ENCODE results near the gene GTPBP8.

GTPBP8 gene

GRCh38 chr3:112990672-112991602 is at the start of gene GTPBP8:
Gene GTPBP8 (plus strand): TSS chr3:112990984. CDS start chr3:112991000, 16 bp downstream.
- DNase-seq: peak; percentile 59 to 92 (median 86)

DNA sequence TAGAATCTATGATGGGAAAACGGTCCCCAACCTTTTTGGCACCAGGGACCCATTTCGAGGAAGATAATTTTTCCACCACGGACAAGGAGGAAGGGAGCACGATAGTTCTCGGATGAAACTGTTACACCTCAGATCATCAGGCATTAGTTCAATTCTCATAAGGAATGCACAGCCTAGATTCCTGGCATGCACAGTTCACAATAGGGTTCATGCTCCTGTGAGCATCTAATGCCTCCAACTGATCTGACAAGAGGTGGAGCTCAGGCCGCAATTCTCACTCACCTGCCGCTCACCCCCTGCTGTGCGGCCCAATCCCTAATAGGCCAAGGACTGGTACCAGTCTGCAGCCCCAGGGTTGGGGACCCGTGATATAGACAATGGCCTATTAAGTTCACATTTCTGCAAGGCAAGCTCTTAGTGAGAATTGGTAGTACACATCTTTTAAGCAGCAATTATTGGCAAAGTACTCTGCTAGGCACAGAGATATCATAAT is 42.4 kb upstream of the GTPBP8 start:
- DNase-seq: no peak

DNA sequence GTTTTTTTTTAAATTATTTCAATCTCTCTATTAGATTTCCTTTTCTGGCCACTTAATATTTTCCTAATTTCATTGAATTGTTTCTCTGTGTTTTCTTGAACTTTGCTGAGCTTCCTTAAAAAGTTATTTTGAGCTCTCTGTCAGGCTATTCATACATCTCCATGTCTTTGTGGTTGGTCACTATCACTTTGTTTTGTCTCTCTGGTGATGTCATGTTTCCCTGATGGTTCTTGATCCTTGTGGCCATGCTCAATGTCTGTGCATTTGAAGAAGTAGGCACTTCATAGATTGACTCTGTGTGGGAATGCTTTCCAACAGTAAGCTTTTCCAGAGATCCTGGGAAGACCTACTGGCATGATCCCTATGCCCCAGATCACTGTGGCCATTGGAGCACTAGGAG is 34.4 kb upstream of the GTPBP8 start:
- DNase-seq: no peak

DNA sequence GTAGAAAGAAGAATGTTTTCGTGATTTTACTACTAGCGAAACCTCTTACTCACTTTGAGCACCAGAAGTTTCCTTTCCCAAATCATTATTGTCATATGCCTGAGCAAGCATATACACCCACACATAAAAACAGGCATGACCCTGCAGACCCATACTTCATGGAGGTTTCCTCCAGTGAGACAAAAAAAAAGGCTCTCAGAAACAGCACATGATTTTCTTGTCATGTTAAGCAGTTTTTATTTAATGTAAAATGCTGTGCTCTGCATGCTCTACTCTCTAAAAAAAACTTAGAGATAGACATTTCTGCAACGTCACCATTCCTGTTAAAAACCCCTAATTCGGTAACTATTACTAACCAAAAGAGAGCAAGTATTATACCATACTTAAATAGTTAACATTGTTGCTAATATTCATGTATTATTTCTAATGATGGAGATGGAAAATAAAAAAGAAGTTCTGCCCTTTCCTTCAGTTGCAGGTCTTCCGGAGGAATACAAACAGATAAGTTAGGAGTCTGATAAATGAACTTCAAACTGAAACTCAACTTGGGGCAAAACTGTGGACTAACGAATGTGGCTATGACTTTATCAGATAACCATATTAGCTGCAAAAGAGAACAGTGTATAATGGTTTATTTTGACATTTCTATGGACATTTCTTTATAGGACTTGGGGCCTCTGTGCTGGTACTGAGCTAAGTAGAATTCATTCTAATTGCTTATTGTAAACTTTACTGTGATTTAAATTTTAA is 31.8 kb upstream of the GTPBP8 start:
- no peak for DNase-seq

GRCh38 chr3:112963683-112964082 is 27.1 kb upstream of the GTPBP8 start:
- DNase-seq: no peak

DNA sequence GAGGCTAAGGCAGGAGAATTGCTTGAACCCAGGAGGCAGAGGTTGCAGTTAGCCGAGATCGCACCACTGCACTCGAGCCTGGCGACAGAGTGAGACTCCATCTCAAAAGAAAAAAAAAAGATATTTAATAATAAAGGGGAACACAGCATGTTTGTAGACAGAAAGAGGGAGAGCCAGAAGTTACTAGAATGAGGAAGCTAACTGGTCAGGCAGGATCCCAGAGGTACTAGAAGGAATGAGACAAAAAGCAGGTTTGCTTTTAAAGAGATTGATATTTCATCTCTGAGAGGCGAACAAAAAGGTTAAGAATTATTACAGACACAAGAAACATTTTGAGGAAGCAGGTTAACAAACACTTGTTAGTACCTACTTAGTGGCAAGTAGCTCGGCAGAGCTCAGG is 25.1 kb upstream of the GTPBP8 start:
- no peak for DNase-seq

- DNase-seq: no peak
These were observed 24.2 kb upstream of the GTPBP8 start for GRCh38 chr3:112966633-112967032.

DNA sequence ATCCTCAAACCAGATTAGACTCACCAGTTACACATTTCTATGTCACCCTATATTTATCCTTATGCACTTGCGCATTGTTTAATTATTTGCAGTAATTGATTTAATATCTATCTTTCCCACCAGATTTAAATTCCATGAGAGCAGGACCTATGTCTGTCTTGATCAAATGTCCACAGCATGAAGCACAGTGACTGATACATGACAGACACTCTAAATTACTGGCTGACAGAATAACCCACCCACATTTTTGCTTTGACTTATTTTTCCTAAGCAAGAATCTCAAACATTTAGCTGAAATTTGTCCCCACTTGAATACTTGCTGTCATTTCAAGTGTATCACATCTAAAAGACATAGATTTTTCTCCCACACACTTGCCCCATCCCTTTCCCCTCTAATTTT is 23.4 kb upstream of the GTPBP8 start:
- DNase-seq: no peak

GRCh38 chr3:112967828-112968227 is 23.0 kb upstream of the GTPBP8 start:
- no peak for DNase-seq

DNA sequence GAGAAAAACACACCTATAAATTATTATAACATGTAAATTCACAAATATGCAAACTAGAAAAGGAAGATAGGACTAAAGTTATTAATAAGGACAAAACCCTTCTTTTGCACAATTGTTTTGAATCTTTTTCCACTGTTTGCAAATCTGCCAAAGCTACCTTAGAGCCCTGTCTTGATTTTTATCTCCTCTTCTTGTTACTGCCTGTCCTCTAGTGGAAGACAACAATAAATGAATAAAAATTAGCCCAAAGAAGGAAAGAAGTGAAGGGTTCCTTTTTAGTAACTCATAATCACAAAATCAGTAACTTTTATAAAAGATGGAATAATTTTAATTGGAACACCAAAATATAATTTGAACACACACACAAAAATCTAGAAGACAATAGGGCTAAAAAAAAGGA is 18.6 kb upstream of the GTPBP8 start:
- DNase-seq: no peak

DNA sequence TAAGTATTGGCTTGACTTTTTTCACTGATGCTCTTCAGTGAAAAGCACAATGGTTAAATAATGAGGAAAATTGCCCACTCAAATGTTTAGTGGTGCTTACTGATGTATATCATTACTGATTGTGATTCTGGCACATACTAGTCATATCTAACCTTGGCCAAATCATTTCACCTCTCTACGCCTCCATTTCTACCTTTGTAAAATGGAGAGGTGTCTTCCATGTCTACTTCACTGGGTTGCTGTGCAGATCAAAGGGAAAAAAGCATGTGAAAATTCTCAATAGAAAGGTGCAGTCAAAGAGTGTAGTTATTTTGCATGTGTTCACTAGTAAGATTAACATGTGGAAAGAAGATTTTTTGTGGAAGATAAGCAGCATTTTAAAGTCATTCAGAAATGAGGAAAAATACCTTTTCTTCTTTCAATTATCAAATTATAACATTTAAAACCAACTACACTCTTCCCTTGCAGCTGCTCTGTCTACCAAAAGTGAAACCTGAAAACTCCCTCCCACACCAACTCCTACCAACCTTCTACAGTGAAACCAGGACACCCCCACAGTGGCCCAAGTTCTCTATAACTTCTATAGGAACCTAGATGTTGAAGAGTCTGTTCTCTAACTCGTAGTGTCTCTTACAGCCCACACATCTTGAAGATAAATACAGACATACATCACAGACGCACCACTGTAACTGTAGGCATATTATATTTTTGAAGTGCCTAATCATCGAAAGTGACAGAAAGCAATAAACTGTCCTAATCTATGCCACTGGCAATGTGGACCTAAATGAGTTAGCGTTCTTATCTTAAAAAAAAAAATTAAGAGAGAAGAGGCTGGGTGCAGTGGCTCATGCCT is 17.2 kb upstream of the GTPBP8 start:
- DNase-seq: peak in 3 of 58 donors; percentile 2 to 6 (median 4)

GRCh38 chr3:112974178-112974517 is 16.6 kb upstream of the GTPBP8 start:
- DNase-seq: no peak

DNA sequence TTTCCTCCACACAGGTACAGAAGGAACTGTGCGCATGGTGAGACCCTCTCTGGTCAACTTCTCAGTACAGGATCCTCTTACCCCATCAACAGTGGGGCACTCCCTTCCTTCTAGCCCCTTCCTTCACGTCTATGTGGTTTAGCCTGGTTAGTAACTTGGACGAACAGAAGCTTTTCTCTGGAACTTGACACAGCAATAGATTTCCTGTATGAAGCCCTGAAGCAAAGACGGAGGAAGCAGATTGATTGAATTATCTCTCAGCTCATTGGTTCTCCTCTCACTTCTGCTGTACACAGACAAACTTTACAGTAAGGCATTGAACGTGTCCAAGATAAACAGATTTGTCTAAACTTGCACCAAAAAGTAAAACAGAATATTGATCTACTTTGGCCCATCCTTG is 15.9 kb upstream of the GTPBP8 start, which contains the start of gene CD200R1:
Gene CD200R1, minus strand, starts transcription at position 210 of the 400 bp plus-strand sequence. CDS start 246 bp downstream, outside the sequence.
- no peak for DNase-seq

GRCh38 chr3:112976001-112976400 is 14.8 kb upstream of the GTPBP8 start:
- no peak for DNase-seq

DNA sequence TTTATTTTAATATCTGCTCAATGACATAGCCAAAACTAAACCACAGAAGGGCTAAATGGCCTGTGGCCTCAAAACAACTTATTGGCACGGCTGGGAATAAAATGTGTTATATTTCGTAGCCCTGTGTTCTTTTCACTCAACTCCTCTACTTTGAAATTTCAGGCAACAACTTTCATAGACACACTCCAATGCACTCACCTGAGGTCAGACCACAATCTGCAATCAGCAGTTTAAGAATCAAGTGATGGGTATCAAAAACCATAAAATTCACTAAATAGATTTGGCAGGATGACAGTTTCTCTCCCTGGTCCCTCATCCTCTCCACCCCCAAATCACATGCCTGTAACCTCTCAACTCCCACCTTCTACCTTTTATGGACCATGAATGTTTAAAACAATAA is 13.8 kb upstream of the GTPBP8 start:
- no peak for DNase-seq

DNA sequence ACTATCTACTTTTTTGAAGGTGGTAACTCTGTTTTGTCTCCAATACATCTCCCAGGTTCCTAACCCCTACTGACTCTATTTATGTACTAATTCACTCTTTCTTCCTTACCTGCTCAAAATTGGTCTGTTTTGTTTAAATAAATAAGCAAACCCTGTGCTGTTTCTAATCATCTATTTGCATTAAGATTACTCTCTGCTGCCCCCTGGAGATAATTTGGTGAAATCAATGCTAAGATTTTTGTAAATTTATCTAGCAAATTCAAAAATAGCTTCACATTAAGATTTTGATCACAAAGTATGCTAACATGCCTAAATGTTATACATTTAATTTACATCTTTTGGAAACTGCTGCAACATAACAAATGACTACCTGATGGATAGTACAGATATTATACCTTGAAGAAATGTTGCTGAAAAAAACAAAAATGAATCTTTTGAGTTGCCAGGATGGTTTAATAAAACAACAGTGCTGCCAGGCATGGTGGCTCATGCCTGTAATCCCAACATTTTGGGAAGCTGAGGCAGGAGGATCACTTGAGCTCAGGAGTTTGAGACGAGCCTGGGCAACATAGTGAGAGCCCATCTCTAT is 11.4 kb upstream of the GTPBP8 start:
- DNase-seq: peak in 2 of 58 donors; percentile 2 to 21

DNA sequence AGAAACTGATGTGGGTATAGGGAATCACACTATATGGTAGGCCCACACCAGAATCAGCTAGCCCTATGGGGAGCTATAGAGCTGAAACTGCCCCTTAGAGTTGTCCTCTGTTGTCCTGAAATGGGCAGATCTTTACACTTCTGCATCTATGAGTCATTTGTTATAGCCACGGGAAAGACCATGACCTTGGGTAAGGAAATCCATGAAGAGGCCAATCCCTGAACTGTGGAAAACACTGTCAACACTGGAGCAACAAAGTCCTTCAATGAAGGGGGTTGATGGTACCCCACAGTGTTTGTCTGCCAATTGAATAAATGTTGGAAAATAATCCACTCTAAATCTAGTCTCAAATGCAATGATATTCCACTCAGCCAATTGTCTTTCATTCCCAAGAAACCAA is 10.7 kb upstream of the GTPBP8 start:
- no peak for DNase-seq

DNA sequence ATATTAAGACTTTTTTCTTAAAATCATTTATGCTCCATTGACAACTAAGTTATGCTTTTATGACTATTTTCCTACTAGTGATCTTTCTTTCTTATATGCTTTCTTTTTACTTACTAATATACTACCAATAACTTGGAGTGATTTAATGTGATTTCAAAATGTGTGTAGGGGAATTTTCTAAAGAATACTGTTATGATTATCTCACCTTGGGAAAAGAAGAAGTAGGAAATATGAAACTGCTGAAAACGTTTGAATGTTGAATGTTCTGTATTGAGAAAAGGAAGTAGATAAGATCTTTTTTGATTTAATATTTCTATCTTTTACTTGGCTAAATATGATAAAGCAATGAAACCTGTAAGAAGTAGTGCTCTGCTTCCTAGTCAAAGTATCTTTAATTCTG is 8.1 kb upstream of the GTPBP8 start:
- no peak for DNase-seq

- DNase-seq: no peak
These were observed 6.3 kb upstream of the GTPBP8 start for GRCh38 chr3:112984485-112984884.

GRCh38 chr3:112987710-112988334 is 3.0 kb upstream of the GTPBP8 start:
- DNase-seq: no peak

All from anterior cingulate cortex (tissue), 58 donors.